ENCODE measurements around the gene ZSCAN16. TPM values are rescaled to one million over a fixed set of nuclear protein-coding genes. Genes with fewer than 3 reads are reported as not detected.
"Not testable (repeated sequence)": the region's sequence is repeated elsewhere in the genome, so short reads cannot be mapped to it uniquely, and the experiment has no call there.

ZSCAN16 gene
- total RNA-seq, 6 experiments from 2014 or later = 1.5 to 2.0 (median 1.7) TPM

GRCh38 chr6:28081486-28081751 lies 43.0 kb upstream of the ZSCAN16 start:
- 23% methylated on average over 4 of the region's 4 CpGs for WGBS (ENCODE audit: insufficient coverage, low coverage, low lambda C conversion rate, missing lambda C conversion rate)
- DNase-seq (no peak), ATAC-seq (peak in 2 of 4 donors; percentile 2 to 3)
- Histone ChIP-seq H3K9me3 (no peaks in the 10 kb centered on the region), H3K27ac (peak overlapping the region in 2 of 3 donors; percentile 70 to 88), H3K36me3 (no peaks in the 10 kb centered on the region), H3K27me3 (no peaks in the 10 kb centered on the region), H3K4me3 (peak overlapping the region; percentile 67 to 76 (median 75)), H3K4me1 (peaks cover 0 to 8% (median 0%) of the 10 kb centered on the region in 4 donors)
- intact Hi-C loops (cut with DNase I) = no loop called here
- TF ChIP-seq CTCF (IDR thresholded peaks at IDR 0.05) = no peak
- no peak for TF ChIP-seq POLR2A (IDR thresholded peaks at IDR 0.05)

DNA sequence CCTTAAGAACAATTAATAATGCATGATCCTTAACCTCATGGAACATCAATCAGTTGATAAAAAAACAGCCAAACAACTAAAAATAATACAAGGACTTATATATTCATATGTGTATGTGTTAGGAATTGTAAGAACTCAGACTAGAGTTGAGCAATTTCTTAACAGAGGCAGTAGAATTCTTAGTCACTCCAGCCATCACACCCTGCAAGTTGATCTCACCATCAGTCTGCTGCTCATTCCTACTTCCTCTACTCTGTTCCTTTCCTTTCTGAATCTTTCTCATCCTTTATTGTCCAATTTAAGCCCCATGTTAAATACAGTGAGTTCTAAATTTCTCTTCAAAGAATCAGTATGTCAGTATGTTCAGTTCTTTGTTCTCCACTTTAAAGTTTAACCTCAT lies 41.5 kb upstream of the ZSCAN16 start:
- H3K36me3 ChIP-seq = peaks cover 0 to 3% (median 0%) of the 10 kb centered on the region in 4 donors
- no peak for ATAC-seq
- TF ChIP-seq CTCF (IDR thresholded peaks at IDR 0.05) (no peak), POLR2A (IDR thresholded peaks at IDR 0.05) (no peak)
- H3K4me1 ChIP-seq = peaks cover 0 to 8% (median 0%) of the 10 kb centered on the region in 4 donors
- no peak overlapping the region for H3K4me3 ChIP-seq
- no peaks in the 10 kb centered on the region for H3K27me3 ChIP-seq
- DNase-seq = no peak
- H3K27ac ChIP-seq = no peak overlapping the region
- intact Hi-C loops (cut with DNase I) = no loop called here
- no peaks in the 10 kb centered on the region for H3K9me3 ChIP-seq

GRCh38 chr6:28089054-28089453 lies 35.4 kb upstream of the ZSCAN16 start:
- peaks cover 0 to 11% (median 0%) of the 10 kb centered on the region in 4 donors for H3K36me3 ChIP-seq
- H3K27ac ChIP-seq = no peak overlapping the region
- peaks cover 0 to 4% (median 0%) of the 10 kb centered on the region in 4 donors for H3K9me3 ChIP-seq
- no peaks in the 10 kb centered on the region for H3K27me3 ChIP-seq
- intact Hi-C loops (cut with DNase I) = no loop called here
- no peak for DNase-seq
- 89% methylated on average over 3 of the region's 5 CpGs for WGBS (ENCODE audit: insufficient coverage, low coverage, low lambda C conversion rate, missing lambda C conversion rate)
- ATAC-seq = no peak
- H3K4me1 ChIP-seq = no peaks in the 10 kb centered on the region
- H3K4me3 ChIP-seq = no peak overlapping the region
- no peak for TF ChIP-seq POLR2A (IDR thresholded peaks at IDR 0.05)
- no peak for TF ChIP-seq CTCF (IDR thresholded peaks at IDR 0.05)

GRCh38 chr6:28090917-28091586 lies 33.4 kb upstream of the ZSCAN16 start:
- ATAC-seq = peak; percentile 29 to 66 (median 42)
- peak overlapping the region in 1 of 3 donors; percentile 5 for H3K4me3 ChIP-seq
- peaks cover 0 to 4% (median 0%) of the 10 kb centered on the region in 4 donors for H3K9me3 ChIP-seq
- peak in 1 of 3 donors; percentile 25 for DNase-seq
- 32% methylated on average over 15 of the region's 33 CpGs for WGBS (ENCODE audit: insufficient coverage, low coverage, low lambda C conversion rate, missing lambda C conversion rate)
- TF ChIP-seq CTCF (IDR thresholded peaks at IDR 0.05) (no peak), POLR2A (IDR thresholded peaks at IDR 0.05) (no peak)
- intact Hi-C loops (cut with DNase I) = no loop called here
- no peak overlapping the region for H3K27ac ChIP-seq
- no peaks in the 10 kb centered on the region for H3K27me3 ChIP-seq
- peaks cover 0 to 11% (median 0%) of the 10 kb centered on the region in 4 donors for H3K36me3 ChIP-seq
- H3K4me1 ChIP-seq = no peaks in the 10 kb centered on the region

- 72% methylated on average over 7 of the region's 7 CpGs for WGBS (ENCODE audit: insufficient coverage, low coverage, low lambda C conversion rate, missing lambda C conversion rate)
- H3K27ac ChIP-seq; H3K9me3 ChIP-seq; intact Hi-C loops (cut with DNase I); H3K36me3 ChIP-seq; DNase-seq; H3K4me3 ChIP-seq; H3K27me3 ChIP-seq; H3K4me1 ChIP-seq; ATAC-seq: not testable (repeated sequence)
These were observed 22.2 kb upstream of the ZSCAN16 start for GRCh38 chr6:28102222-28102621.

GRCh38 chr6:28102699-28103098 lies 21.7 kb upstream of the ZSCAN16 start:
- H3K27me3 ChIP-seq; intact Hi-C loops (cut with DNase I); H3K9me3 ChIP-seq; H3K36me3 ChIP-seq; H3K4me3 ChIP-seq; ATAC-seq; H3K27ac ChIP-seq; DNase-seq; H3K4me1 ChIP-seq: not testable (repeated sequence)

Measured in right lobe of liver (tissue), 6 donors.